Measurements from ENCODE around the gene CDCA7L.

Gene CDCA7L

GRCh38 chr7:21945454-21946221 lies at the start of gene CDCA7L:
Gene CDCA7L (minus strand): TSS chr7:21945899. CDS start chr7:21945804, 95 bp downstream.
- DNase-seq, result peak; percentile 87

DNA sequence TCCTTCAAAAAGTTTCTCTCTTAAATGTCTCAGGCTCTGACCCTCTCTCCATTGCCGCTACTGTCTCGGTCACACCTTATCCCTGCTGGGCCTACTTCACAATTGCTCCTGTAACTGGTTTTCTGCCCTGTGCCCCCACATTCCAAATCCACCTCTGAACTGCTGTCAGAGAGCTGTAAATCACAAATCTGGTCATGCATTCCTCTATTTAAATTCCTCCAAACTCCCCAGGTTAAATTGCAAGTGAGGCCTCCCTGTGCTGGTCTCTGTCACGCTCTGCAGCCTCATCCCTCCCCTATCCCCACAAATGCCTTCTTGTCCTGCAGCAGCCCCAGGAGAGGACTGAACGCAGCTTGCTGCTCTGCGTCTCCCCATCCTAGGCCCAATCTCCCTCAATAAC lies 40.4 kb upstream of the CDCA7L start:
- no peak for DNase-seq

GRCh38 chr7:21984042-21984441 lies 38.3 kb upstream of the CDCA7L start:
- DNase-seq, result no peak

- DNase-seq, result no peak
These were observed 37.4 kb upstream of the CDCA7L start for GRCh38 chr7:21983056-21983455.

DNA sequence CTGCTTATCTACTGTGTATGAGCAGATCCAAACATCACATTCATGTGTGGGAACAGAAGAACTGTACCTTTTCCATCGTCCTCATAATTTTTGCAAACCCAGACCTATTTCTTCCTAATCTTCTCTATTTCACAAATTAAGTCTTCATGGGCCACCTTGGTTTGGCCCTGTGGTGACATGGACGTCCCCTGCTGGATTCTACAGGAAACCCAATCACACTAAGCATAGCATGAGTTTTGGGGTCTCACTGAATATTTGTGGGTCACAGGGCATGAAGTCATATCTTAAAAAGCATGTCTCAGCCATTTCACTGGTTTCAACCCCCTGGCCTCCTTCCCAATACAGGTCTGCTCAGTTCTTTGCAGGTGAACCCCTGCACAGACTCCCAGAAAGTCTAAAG lies 35.8 kb upstream of the CDCA7L start:
- no peak for DNase-seq

GRCh38 chr7:21980926-21981500 lies 35.3 kb upstream of the CDCA7L start:
- no peak for DNase-seq

DNA sequence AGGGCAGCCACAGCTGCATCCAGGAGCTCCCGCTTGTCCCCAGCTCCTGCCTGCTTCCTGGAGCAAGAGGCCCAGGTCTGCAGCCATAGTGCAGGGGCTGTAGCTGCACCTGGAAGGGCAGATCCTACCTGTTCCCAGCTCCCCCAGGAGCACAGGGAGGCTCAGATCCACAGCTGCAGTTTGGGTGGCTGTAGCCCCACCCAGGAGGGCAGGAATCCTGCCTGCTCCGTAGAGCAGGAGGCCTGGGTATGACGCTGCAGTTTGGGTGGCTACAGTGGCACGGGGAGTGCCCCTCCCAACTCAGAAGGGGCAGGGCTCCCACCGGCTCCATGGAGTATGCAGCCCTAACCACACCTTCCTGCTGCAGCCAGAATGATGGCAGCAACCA lies 26.7 kb upstream of the CDCA7L start:
- DNase-seq, result no peak

DNA sequence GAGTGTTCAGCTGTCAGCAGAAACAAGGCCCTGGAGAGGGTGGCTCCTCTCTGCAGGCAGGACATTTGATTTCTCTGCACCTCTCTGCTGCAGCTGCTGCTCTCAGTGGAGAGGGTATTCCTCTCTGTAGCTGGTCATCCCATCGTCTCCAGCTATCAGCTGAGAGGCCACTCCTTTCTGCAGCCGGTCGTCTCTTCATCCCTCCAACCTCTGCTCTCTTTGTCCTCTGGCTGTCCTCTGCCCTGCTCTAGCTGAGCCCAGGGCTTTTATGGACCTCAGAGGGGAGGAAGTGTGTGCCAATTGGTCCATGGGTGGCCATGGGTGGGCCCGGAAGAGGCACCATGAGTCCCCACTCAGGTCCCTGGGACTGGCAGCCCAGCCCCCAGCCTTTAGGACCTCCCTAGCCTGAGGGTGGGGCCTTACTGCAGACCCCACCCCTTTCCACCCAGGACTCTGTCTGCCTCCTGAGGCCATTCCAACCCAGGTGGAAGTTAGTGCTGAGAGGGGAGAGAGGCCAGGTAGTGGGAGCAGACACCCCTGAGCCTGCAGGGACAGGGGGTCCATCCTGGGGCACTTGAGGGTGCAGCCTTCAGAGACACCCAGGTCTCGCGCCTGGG lies 26.2 kb upstream of the CDCA7L start:
- DNase-seq, result no peak

DNA sequence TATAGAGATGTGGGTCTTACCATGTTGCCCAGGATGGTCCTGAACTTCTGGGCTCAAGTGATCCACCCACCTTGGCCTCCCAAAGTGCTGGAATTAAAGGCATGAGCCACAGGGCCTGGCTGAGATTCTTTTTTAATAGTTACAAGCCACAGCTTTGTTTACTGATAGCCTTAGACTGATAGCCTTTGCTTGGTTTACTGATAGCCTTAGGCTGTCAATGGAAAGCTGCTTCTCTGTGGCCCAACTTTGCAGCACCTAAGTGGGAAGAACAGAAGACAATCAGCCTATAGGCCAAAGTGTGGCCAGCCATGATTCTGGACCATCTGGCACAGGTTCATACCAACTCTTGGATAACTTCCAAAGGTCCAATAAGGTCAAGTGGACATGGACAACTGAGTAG lies 24.1 kb upstream of the CDCA7L start:
- DNase-seq, result no peak

DNA sequence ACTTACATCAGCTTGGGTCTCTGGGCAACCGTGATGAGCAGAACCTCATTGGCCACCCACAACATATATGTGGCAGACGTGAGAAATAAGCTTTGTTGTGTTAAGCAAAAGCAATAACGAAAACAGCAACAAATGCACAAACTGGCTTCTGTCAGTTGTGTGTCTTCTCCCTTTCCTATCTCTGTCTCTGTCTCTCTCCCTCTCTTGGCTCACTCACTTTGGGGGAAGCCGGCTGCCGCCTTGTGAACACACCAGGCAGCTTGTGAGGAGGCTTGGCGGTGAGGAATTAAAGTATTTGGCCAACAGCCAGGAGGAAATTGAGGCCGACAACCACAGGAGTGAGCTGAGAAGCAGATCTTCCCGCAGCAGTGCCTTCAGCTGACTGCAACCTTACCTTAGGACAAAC lies 21.9 kb upstream of the CDCA7L start:
- DNase-seq, result no peak

DNA sequence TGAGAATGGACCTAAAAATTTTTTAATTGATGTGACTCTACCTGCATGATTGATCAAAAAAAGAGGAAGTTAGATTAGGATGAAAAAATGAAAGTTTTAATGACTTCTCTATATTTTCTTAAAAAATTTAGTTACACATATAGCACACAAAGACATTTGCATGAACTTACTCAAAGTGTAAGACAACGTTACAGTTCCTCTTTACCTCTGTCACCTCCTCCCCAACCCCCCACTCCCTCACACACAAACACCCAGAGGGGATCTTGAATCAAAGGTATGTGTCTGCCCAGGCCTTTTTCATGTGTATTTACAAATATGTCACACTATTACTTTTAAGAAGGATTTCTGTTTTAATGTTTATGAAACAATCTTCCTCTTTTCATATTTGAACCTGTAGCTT lies 20.6 kb upstream of the CDCA7L start:
- DNase-seq, result no peak

GRCh38 chr7:21965291-21965690 lies 19.6 kb upstream of the CDCA7L start:
- DNase-seq, result no peak

- no peak for DNase-seq
These were observed 17.0 kb upstream of the CDCA7L start for GRCh38 chr7:21962677-21963076.

DNA sequence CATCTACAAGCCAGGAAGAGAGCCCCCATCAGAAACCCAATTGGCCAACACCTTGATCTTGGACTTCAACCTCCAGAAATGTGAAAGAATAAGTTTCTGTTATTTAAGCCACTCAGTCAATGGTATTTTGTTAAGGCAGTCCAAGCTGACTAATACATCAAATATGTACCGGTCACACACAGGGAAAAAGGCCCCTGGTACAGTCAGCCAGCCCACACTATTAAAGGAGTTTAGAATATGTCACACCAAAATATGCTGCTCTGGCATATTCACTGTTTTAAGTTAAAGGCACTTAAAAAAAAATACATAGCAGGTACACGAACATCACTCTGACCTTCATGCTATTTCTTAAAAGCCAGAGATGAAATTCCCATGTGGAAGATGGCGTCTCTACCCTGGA lies 15.2 kb upstream of the CDCA7L start:
- no peak for DNase-seq

- DNase-seq, result no peak
These were observed 13.7 kb upstream of the CDCA7L start for GRCh38 chr7:21959387-21959776.

GRCh38 chr7:21953781-21954180 lies 8.1 kb upstream of the CDCA7L start:
- no peak for DNase-seq

DNA sequence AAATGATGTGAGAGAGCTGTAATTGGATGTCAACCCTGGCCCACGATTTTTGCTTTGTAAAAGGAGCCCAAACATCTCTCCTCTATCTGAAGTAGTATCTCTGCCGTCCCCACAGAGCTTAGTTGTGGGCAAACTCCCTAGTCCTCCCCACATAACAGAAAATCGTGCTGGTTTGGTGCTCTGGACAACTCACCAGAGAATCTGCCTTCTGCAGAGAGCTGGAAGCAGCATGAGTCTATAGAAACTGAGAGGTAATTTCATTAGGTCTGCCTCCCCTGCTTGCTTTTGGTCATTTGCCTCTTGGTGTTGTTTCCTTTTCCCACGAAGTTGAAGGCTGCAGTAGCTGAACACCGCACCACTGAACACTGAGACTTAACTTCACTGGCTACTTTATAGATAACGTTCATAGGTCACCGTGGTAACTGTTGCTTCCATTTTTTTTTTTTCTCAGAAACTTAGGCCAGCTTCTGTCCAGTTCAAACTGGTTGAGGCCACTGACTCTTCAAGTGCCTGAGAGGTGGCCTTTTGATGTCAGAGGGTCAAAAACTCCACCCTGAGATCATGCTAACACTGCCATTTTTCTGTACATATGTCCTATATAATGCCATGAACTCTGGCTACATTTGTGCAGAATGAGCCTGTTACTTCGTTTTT lies 3.3 kb upstream of the CDCA7L start:
- DNase-seq, result no peak

DNA sequence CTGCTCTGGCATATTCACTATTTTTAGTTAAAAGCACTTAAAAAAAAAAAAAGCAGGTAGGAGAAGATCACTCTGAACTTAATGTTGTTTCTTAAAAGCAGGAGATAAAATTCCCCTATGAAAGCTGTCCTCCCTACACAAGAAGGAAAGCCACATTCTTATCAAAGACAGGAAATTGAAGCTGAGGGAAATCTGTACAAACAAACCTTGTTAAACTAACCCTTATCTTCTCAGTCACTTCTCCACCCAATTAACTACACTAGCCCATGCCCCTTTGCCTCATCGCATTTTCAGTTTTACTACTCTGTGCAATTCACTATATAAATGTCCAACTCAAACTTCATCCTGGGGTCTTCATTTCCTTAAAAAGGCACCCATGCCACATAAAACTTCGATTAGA lies 2.7 kb upstream of the CDCA7L start:
- no peak for DNase-seq

DNA sequence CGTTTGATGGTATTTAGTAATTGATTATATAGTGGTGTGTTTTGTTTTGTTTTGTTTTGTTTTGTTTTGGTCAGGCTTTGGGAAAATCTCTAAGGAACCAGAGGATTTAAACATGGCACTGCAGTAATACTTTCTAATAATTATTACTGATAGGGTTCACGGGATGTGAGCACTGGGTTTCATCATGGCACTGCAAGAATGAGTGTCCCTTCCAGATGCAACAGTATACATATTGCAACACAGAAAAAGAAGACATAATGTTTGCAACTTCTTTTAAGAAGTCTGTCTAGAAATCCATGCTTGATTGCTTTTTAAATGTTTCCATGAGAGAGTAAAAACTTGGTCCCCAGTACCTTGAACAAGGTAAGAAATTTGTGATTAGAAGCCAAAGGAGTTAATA lies 2.2 kb upstream of the CDCA7L start:
- DNase-seq, result no peak

DNA sequence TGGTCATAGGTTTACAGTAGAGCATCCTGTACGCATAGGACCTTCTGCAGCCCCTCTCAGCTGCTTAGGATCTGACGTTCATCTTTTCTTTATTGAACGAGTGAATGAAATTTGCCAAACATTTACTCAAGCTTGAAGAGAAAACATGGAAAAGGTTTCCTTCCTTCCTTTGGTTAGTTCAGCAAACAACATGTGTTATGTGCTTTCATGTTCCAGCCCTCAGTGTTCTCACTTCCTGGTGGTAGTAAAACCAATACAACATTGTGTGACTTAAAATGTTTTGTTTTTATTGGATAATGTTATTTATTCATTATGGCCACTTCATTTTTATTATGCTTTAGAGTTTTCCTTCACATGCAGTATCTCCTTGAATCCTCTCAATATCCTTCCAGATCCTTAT lies 1.4 kb upstream of the CDCA7L start:
- DNase-seq, result no peak

GRCh38 chr7:21946222-21946709 lies 567 bp upstream of the CDCA7L start:
- no peak for DNase-seq

- DNase-seq, result peak; percentile 66
These were observed 864 bp downstream of the CDCA7L start for GRCh38 chr7:21944616-21945453.

DNA sequence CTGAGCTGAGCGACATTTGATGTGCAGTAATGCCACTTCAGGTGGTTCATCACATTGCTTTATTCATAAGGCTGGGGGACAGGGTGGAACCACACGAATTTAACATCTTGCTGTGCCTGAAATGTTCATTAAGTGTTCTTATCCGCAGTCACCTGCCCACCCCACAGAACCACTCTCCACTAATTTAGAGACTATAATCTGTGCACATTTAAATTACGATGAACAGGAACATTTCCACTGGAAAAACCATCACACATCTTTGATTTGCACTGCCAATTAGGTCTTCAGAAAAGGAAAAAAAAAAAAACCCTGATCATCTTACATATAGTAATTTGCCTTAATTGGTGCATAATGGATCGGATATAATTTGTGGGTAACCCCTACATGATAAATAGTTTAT lies 2.3 kb downstream of the CDCA7L start:
- DNase-seq, result no peak

Data from activated CD8-positive, alpha-beta memory T cell treated with anti-CD3 and anti-CD28 coated beads, Interleukin-2, amount 50 U/mL, for 48 hours (primary cell).